SU-DHL-6 (cell line): ENCODE measurements around the gene MEGF6.

ENCODE experiments used
- H2AFZ ChIP-seq: fragments of 200-600 bp; sonication (generic); 2 replicates; pipeline ENCODE4 v1.6.1; 2014; ENCODE audit warnings: low read depth, mild to moderate bottlenecking, moderate library complexity, mixed read lengths, antibody characterized with exemption, low read length; ENCODE audit not compliant: severe bottlenecking
- H3F3A ChIP-seq: fragments of 200-600 bp; shearing (Covaris generic); 2 replicates; pipeline ENCODE4 v1.6.0; 2016; ENCODE audit warnings: antibody characterized with exemption, mild to moderate bottlenecking; ENCODE audit not compliant: insufficient read depth
- H3K27ac ChIP-seq: fragments of 200-600 bp; sonication (generic); 2 replicates; pipeline ENCODE4 v1.5.1; 2016; ENCODE audit warnings: low read depth, mild to moderate bottlenecking, low read length, moderate library complexity, mixed read lengths
- H3K27me3 ChIP-seq: fragments of 200-600 bp; sonication (generic), shearing (Covaris generic); 2 replicates; pipeline ENCODE4 v1.6.0; 2014; ENCODE audit warnings: mild to moderate bottlenecking, low read length
- H3K36me3 ChIP-seq: fragments of 200-600 bp; sonication (generic); 2 replicates; pipeline ENCODE4 v1.6.1; 2014; ENCODE audit warnings: mild to moderate bottlenecking, low read length, mixed read lengths
- H3K4me2 ChIP-seq: fragments of 300-600, 200-600 bp; shearing (Covaris generic), sonication (generic); 2 replicates; pipeline ENCODE4 v1.6.0; 2014; ENCODE audit warnings: low read length, low read depth, mild to moderate bottlenecking; ENCODE audit not compliant: poor library complexity, severe bottlenecking
- H3K4me3 ChIP-seq: fragments of 200-600 bp; sonication (generic); 2 replicates; pipeline ENCODE4 v1.5.1; 2014; ENCODE audit warnings: antibody characterized with exemption, low read length, mild to moderate bottlenecking, mixed read lengths; ENCODE audit not compliant: insufficient read depth, poor library complexity, severe bottlenecking
- H3K79me2 ChIP-seq: fragments of 200-600 bp; sonication (generic); 2 replicates; pipeline ENCODE4 v1.6.1; 2014; ENCODE audit warnings: mild to moderate bottlenecking, low read length, moderate library complexity; ENCODE audit not compliant: insufficient read depth
- H3K9ac ChIP-seq: fragments of 200-600 bp; sonication (generic); 2 replicates; pipeline ENCODE4 v1.7.0; 2014; ENCODE audit warnings: mild to moderate bottlenecking, low read length
- H3K9me2 ChIP-seq: fragments of 200-600 bp; sonication (generic); replicated peaks from 2 replicates; pipeline ENCODE4 v1.6.1; 2014; ENCODE audit warnings: low read length; ENCODE audit not compliant: insufficient read depth
- H3K9me3 ChIP-seq: fragments of 200-600 bp; sonication (generic); 2 replicates; pipeline ENCODE4 v1.6.1; 2014; ENCODE audit warnings: low read length, mixed read lengths; ENCODE audit not compliant: insufficient read depth
- H4K20me1 ChIP-seq: fragments of 200-600 bp; sonication (generic); 2 replicates; pipeline ENCODE4 v1.6.1; 2014; ENCODE audit warnings: low read depth, mild to moderate bottlenecking, antibody characterized with exemption, low read length, moderate library complexity, mixed read lengths
- CTCF ChIP-seq: fragments of 200-600 bp; sonication (generic); IDR thresholded peaks from one replicate; pipeline ENCODE4 v1.5.1; 2017; ENCODE audit warnings: antibody characterized with exemption, mild to moderate bottlenecking, low read length, moderate library complexity; ENCODE audit not compliant: insufficient read depth, poor library complexity, severe bottlenecking
- EZH2phosphoT487 ChIP-seq: fragments of 200-600 bp; sonication (generic), shearing (Covaris generic); conservative IDR thresholded peaks from 2 replicates; pipeline ENCODE4 v1.6.1; 2018; ENCODE audit warnings: mild to moderate bottlenecking, antibody characterized with exemption, low read length, moderate library complexity, mixed read lengths

Gene MEGF6

DNA sequence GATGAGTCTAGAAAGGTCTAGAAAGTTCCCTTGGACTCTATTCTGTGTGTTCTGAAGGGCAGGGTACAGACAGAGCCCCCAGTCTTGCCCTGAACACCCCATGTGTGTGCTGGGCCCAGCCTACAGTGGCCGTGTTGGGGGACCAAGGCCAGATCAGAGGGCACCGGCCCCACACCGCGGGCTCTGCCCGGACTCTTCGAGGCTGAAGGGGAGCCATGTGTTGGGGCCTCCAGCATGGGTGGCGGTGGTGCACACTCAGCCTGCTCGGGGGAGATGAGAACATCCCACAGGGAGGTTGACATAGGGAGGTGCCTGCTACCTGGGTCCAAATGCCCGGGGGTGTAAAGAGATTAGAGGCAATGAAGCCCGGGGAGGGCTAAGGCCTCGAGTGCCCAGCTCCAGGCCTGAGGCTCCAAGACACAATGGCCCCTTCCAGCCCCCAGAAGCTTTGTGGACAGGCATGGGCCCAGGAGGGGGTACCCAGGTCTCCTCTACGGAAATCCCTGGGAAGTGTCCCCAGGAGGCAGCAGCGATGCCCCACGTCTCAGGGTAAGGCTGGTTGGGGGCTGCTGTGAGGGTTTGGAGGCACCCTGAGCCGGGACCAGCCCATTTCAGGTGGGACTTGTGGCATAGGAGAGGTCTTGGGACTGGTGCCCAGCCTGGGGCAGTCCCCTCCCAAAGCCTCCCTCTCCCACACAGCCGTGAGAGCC is 144.8 kb downstream of the MEGF6 start:
- Histone ChIP-seq H3K9me3 (no peaks in the 10 kb centered on the region), H3F3A (no peaks in the 10 kb centered on the region), H3K4me2 (no peak overlapping the region), H3K27me3 (no peaks in the 10 kb centered on the region), H4K20me1 (no peaks in the 10 kb centered on the region), H3K9me2 (no peaks in the 10 kb centered on the region), H3K9ac (no peak overlapping the region), H3K79me2 (no peaks in the 10 kb centered on the region), H2AFZ (no peak overlapping the region), H3K36me3 (no peaks in the 10 kb centered on the region), H3K4me3 (no peak overlapping the region), H3K27ac (no peak overlapping the region)
- TF ChIP-seq CTCF (no peak), EZH2phosphoT487 (no peak)

DNA sequence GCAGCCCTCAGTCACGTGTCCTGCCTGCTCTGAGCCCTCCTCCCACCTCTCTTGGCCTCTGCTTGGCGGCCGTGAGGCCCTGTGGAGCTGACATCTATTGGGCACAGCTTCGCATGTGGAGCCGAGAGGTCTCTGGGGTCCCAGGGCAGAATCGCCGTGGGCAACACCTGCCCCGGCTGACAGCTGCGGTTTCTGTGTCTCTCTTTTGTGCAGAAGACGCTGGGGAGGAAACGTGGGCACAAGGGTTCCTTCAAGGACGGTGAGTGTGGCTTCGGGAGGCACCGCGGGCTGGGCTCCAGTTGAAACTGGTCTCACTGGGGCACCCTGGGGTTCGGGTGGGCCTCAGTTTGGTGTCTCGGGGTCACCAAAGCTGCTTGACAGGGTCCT is 145.4 kb downstream of the MEGF6 start:
- Histone ChIP-seq H3K27me3 (no peaks in the 10 kb centered on the region), H3K79me2 (no peaks in the 10 kb centered on the region), H3K9me3 (no peaks in the 10 kb centered on the region), H3K27ac (no peak overlapping the region), H3K9ac (no peak overlapping the region), H3F3A (no peaks in the 10 kb centered on the region), H3K4me2 (no peak overlapping the region), H2AFZ (no peak overlapping the region), H3K9me2 (no peaks in the 10 kb centered on the region), H3K4me3 (no peak overlapping the region), H3K36me3 (no peaks in the 10 kb centered on the region), H4K20me1 (no peaks in the 10 kb centered on the region)
- no peak for TF ChIP-seq CTCF
- no peak for TF ChIP-seq EZH2phosphoT487

DNA sequence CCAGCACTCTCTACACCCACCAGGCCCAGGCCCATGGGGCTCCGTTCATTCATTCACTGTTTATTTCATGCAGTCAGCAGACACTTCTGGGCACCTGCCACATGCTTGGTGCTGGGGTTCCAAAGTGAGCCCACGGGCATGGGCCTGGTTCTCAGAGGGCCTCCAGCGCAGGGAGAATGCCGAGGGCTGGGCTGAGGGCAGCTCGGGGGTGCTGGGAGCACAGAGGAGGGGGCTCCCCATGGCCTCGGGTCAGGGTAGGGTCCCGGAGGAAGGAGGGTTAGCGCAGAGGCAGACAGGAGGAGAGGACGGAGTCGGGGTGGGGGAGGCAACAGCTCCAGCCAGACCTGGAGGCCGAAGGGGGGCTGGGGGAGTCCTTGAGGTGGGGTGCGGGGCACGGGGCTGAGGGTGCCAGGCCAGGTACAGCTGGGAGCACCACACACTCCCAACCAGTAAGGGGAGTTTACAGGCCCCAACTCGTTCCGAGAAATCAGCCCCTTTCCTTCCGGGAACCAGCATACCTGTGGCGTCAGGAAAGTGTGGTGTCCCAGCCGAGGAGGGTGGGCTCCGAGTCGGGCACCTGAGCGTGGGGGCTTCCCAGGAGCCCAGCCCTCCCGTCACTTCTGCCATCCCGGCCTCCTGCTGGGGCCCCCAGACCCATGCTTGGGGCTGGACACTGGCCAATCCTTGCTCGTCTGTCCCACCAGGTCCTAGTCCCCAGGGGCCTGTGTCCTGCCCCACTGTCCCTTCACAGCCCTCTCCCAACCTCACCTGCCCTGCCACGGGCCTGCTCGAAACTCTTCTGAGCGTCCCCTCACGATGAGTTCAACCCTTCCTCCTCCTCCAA is 146.0 kb downstream of the MEGF6 start:
- Histone ChIP-seq H3K4me2 (no peak overlapping the region), H3K9me3 (no peaks in the 10 kb centered on the region), H3K9ac (no peak overlapping the region), H3K27me3 (no peaks in the 10 kb centered on the region), H2AFZ (no peak overlapping the region), H3F3A (no peaks in the 10 kb centered on the region), H3K79me2 (no peaks in the 10 kb centered on the region), H3K4me3 (no peak overlapping the region), H3K36me3 (no peaks in the 10 kb centered on the region), H3K9me2 (no peaks in the 10 kb centered on the region), H4K20me1 (no peaks in the 10 kb centered on the region), H3K27ac (no peak overlapping the region)
- TF ChIP-seq EZH2phosphoT487 (no peak), CTCF (no peak)
